Coronary artery (tissue), 2 donors: ENCODE measurements around the gene NUAK1.
A peak's percentile ranks its signal among the peaks of the same experiment; 100 is the strongest.

Experiments used
- DNase-seq: peaks from one replicate; pipeline ENCODE4 v3.0.0-alpha.2; 2017; ENCODE audit warnings: low spot score
- H3K27ac ChIP-seq, 2 donors: fragments of 200-600 bp; sonication (generic); one replicate each; pipeline ENCODE4 v1.5.1; 2016 to 2019
- H3K4me3 ChIP-seq: fragments of 200-600 bp; sonication (generic); 2 replicates; pipeline ENCODE4 v1.5.1; 2016; ENCODE audit warnings: mild to moderate bottlenecking, moderate library complexity
- CTCF ChIP-seq: fragments of 200-600 bp; sonication (generic); IDR thresholded peaks from one replicate; pipeline ENCODE4 v1.5.1; 2019; ENCODE audit warnings: antibody characterized with exemption

NUAK1 gene

DNA sequence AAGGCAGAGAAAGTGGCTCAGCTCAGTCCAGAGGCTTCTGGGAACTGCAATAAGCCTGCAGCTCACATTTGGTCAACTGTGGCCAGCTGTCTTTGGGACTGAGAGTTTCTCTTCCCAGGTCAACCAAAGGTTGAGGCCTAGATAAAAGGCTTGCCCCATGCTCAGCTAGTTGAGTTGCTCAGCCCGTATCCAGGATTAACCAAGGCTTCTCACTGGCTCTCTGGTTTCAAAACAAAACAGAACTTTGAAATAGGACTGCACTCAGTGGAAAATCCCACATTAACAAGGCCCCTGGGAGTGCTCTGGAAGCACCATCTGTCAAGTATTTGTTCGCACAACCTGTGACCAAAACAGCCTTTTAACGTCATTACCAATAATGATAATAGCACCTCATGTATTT lies 40.3 kb upstream of the NUAK1 start:
- no peak for TF ChIP-seq CTCF
- H3K27ac ChIP-seq = peak overlapping the region in 1 of 2 donors; percentile 34
- no peak overlapping the region for H3K4me3 ChIP-seq
- DNase-seq = no peak

DNA sequence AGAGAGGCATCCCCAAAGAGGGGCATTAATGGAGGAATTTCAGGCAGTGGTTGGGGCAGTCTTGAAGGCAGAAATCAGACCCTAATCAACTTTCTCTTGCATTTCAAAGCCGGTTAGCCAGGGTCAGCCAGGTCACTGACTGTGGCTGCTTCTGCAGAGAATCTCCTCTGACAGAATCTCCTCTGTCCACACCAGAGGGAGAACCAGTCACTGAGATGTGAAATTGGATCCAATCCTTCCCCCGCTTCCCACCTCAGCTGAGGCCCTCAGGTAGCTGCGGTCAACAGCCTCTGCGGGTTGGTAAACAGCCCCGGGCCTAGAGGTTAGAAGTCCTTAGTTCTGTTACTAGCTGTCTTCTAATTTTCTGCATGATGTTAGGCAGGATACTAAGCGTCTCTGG lies 39.8 kb upstream of the NUAK1 start:
- no peak for DNase-seq

DNA sequence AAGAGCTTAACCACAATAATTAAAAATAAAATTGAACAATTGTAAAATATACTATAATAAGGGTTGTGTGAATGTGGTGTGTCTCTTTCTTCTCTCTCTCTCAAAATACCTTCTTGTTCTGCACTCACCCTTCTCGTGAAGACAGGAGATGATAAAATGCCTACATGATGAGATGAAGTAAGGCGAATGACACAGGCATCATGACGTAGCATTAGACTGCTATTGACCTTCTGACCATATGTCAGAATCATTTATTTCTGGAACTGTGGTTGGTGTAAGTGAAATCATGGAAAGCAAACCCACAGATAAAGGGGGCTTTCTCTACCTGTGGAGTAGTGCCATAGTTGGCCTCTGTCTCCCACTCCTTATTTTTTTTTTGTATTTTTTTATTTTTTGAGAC lies 37.8 kb upstream of the NUAK1 start:
- DNase-seq = no peak
- no peak for TF ChIP-seq CTCF
- no peak overlapping the region for H3K4me3 ChIP-seq
- H3K27ac ChIP-seq = no peak overlapping the region

More for the DNA sequence above, 39.8 kb upstream of the NUAK1 start:
- Histone ChIP-seq H3K4me3 (no peak overlapping the region), H3K27ac (peak overlapping the region in 1 of 2 donors; percentile 7)
- TF ChIP-seq CTCF = no peak

DNA sequence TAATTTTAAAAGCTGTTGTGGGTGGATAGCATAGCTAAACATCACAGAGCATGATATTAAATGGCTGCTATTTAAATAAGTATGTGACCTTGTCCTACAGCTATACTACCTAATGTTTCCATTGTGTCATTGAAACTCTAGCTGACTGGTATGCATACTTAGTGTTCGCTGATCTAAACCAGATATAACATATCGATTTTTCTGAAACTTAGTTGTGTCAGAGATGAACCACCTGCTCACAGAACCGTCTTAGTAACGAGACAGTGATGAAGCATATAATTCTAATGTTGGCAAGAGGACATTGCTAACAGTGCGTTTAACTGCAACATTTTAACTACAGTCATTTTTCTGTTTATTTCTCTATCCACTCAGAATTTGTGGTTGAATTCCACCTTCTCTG lies 36.1 kb upstream of the NUAK1 start:
- Histone ChIP-seq H3K27ac (no peak overlapping the region), H3K4me3 (no peak overlapping the region)
- no peak for TF ChIP-seq CTCF
- DNase-seq = no peak

- Histone ChIP-seq H3K27ac (no peak overlapping the region), H3K4me3 (no peak overlapping the region)
- DNase-seq = no peak
- no peak for TF ChIP-seq CTCF
Measured at GRCh38 chr12:106173442-106173841, 34.7 kb upstream of the NUAK1 start.

DNA sequence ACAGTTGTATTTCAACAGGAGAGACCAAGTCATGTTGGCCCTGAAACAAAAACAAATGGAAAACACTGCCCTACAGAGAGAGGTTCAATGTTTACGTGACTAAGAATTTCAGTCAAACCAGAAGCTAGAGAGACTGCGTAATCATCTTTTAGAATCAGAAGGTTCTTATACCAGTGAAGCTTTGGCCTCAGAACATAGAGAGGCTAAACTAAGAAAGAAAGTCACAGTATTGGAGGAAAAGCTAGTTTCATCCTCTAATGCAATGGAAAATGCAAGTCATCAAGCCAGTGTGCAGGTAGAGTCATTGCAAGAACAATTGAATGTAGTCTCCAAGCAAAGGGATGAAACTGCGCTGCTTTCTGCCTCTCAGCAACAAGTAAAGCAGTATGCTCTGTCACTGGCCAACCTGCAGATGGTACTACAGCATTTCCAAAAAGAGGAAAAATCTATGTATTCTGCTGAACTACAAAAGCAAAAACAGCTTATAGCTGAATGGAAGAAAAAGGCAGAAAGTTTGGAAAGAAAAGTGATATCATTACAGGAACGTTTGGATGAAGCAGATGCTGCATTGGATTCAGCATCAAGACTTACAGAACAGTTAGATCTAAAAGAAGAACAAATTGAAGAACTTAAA lies 32.5 kb upstream of the NUAK1 start:
- H3K4me3 ChIP-seq = no peak overlapping the region
- TF ChIP-seq CTCF = no peak
- no peak for DNase-seq
- no peak overlapping the region for H3K27ac ChIP-seq

DNA sequence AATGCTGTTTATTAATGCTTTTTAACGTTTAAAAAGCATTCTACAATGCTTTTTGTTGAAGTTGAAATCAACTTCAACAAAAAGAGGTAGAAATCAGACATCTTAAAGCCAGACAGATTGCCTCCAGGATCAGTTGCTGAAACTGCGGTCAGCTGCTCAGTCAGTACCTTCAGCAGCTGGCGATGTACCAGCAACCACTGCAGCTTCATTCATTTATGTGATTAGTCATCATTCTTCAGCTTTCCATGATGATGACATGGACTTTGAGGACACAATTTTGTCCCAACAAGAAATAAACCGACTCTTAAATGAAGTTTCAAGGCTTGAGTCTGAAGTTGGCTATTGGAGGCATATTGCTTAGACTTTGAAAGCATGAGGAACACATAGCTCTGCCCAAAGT lies 31.5 kb upstream of the NUAK1 start:
- no peak overlapping the region for H3K27ac ChIP-seq
- no peak overlapping the region for H3K4me3 ChIP-seq
- no peak for DNase-seq
- no peak for TF ChIP-seq CTCF
